SK-N-SH (cell line): ENCODE results near the gene OPHN1. TPM values are rescaled to one million over a fixed set of nuclear protein-coding genes. Genes with fewer than 3 reads are reported as not detected.
A peak's percentile ranks its signal among the peaks of the same experiment; 100 is the strongest.

Experiments used
- CTCF ChIA-PET: fragments of 300-600, 350-600 bp; formaldehyde crosslinking; extraction: SDS; loops from one replicate; lab custom pipeline; 2021; lab: Yijun Ruan, JAX
- POLR2A ChIA-PET: fragments of 350-600 bp; sonication (Branson Sonifier 250); formaldehyde crosslinking; extraction: SDS; loops from one replicate; lab custom pipeline; 2020; ENCODE audit warnings: antibody characterized with exemption, inconsistent platforms; lab: Yijun Ruan, JAX
- DNase-seq: peaks from one replicate; pipeline ENCODE4 v3.0.0; 2012
- H2AFZ ChIP-seq: fragments of 200-600 bp; sonication (generic); 2 replicates; pipeline ENCODE4 v1.8.1; 2016; ENCODE audit warnings: antibody characterized with exemption, mild to moderate bottlenecking, low read depth
- H3F3A ChIP-seq: fragments of 200-600 bp; sonication (generic); replicated peaks from 2 replicates; pipeline ENCODE3; 2016; ENCODE audit warnings: antibody characterized with exemption, mild to moderate bottlenecking; ENCODE audit not compliant: insufficient read depth
- H3K27ac ChIP-seq, 2 experiments: fragments of 200-500 bp in 1 of 2; fragments of 200-600 bp in 1 of 2; sonication (Bioruptor generic) in 1 of 2; sonication (generic), shearing (Covaris generic) in 1 of 2; 2 replicates each; pipeline versions ENCODE4 v1.5.1 to v1.6.1; 2014 to 2016; ENCODE audit warnings: low read depth in 2 of 2, inconsistent platforms in 1 of 2, low read length in 1 of 2, mild to moderate bottlenecking in 1 of 2, mixed read lengths in 1 of 2
- H3K27me3 ChIP-seq: fragments of 200-600 bp; sonication (generic), shearing (Covaris generic); 2 replicates; pipeline ENCODE4 v1.6.1; 2016; ENCODE audit warnings: mixed run types; ENCODE audit not compliant: insufficient read depth
- H3K36me3 ChIP-seq, 2 experiments: fragments of 200-500 bp in 1 of 2; fragments of 200-600 bp in 1 of 2; sonication (Bioruptor generic) in 1 of 2; sonication (generic) in 1 of 2; replicated peaks in 1 of 2; 2 replicates each; pipeline versions ENCODE3 to v1.5.1; 2014 to 2016; ENCODE audit warnings: low read length in 1 of 2, mild to moderate bottlenecking in 1 of 2; ENCODE audit not compliant: insufficient read depth in 2 of 2, control insufficient read depth in 1 of 2
- H3K4me1 ChIP-seq, 2 experiments: fragments of 200-500 bp in 1 of 2; fragments of 200-600 bp in 1 of 2; sonication (Bioruptor generic) in 1 of 2; sonication (generic), shearing (Covaris generic) in 1 of 2; 2 replicates each; pipeline versions ENCODE4 v1.5.1 to v1.6.1; 2014 to 2016; ENCODE audit warnings: low read depth in 1 of 2, low read length in 1 of 2, mixed run types in 1 of 2; ENCODE audit not compliant: insufficient read depth in 2 of 2, control insufficient read depth in 1 of 2
- H3K4me2 ChIP-seq: fragments of 200-600 bp; sonication (generic), shearing (Covaris generic); 2 replicates; pipeline ENCODE4 v1.6.1; 2017; ENCODE audit warnings: mixed run types
- H3K4me3 ChIP-seq, 2 experiments: fragments of 200-500 bp in 1 of 2; fragments of 200-600 bp in 1 of 2; sonication (Bioruptor generic) in 1 of 2; sonication (generic), shearing (Covaris generic) in 1 of 2; 2 replicates each; pipeline versions ENCODE4 v1.5.1 to v1.8.1; 2014 to 2016; ENCODE audit warnings: low read depth in 2 of 2, inconsistent platforms in 1 of 2, low read length in 1 of 2, mild to moderate bottlenecking in 1 of 2, mixed read lengths in 1 of 2, moderate library complexity in 1 of 2
- H3K79me2 ChIP-seq: fragments of 200-600 bp; sonication (generic); 2 replicates; pipeline ENCODE4 v1.8.1; 2017; ENCODE audit warnings: mild to moderate bottlenecking; ENCODE audit not compliant: insufficient read depth
- H3K9ac ChIP-seq: fragments of 200-600 bp; sonication (generic); 2 replicates; pipeline ENCODE4 v1.6.1; 2017; ENCODE audit warnings: mixed run types
- H3K9me2 ChIP-seq: fragments of 200-600 bp; sonication (generic); 2 replicates; pipeline ENCODE4 v1.6.1; 2017; ENCODE audit warnings: mixed run types
- H3K9me3 ChIP-seq: fragments of 200-600 bp; sonication (generic); 2 replicates; pipeline ENCODE4 v1.6.1; 2017; ENCODE audit warnings: mixed run types, mild to moderate bottlenecking, moderate library complexity
- H4K20me1 ChIP-seq: fragments of 200-600 bp; sonication (generic); 2 replicates; pipeline ENCODE4 v1.6.1; 2017; ENCODE audit warnings: mild to moderate bottlenecking, mixed run types; ENCODE audit not compliant: insufficient read depth
- EP300 ChIP-seq, 2 experiments: IDR thresholded peaks; 2 replicates each; pipeline versions ENCODE4 v1.4.0 to v1.6.1; 2012; ENCODE audit warnings: borderline replicate concordance in 1 of 2, low read depth in 1 of 2, low read length in 1 of 2
- FOXJ3 ChIP-seq: sonication (generic); formaldehyde crosslinking; IDR thresholded peaks from 2 replicates; pipeline ENCODE4 v1.5.1; 2020; ENCODE audit warnings: mild to moderate bottlenecking, missing genetic modification reagents
- FOXM1 ChIP-seq: IDR thresholded peaks from 2 replicates; pipeline ENCODE4 v1.4.0; 2012; ENCODE audit warnings: low read depth, mild to moderate bottlenecking
- GATA2 ChIP-seq: sonication (generic); formaldehyde crosslinking; IDR thresholded peaks from 2 replicates; pipeline ENCODE4 v1.5.0; 2020; ENCODE audit warnings: mild to moderate bottlenecking, missing genetic modification reagents
- NFIC ChIP-seq: IDR thresholded peaks from 2 replicates; pipeline ENCODE4 v1.4.0; 2012; ENCODE audit warnings: borderline replicate concordance
- POLR2AphosphoS5 ChIP-seq: IDR thresholded peaks from 2 replicates; pipeline ENCODE4 v1.6.1; 2012; ENCODE audit warnings: low read depth, low read length
- RCOR1 ChIP-seq: fragments of 150-350 bp; IDR thresholded peaks from 2 replicates; pipeline ENCODE4 v1.6.1; 2017; ENCODE audit warnings: antibody characterized with exemption, low read length
- SIN3A ChIP-seq: IDR thresholded peaks from 2 replicates; pipeline ENCODE4 v1.6.1; 2012; ENCODE audit warnings: low read depth, mild to moderate bottlenecking, low read length, moderate library complexity, borderline replicate concordance
- SMC3 ChIP-seq: IDR thresholded peaks from 2 replicates; pipeline ENCODE4 v1.6.1; 2012; ENCODE audit warnings: low read depth, low read length, improper control_type of control experiment
- TAF1 ChIP-seq: IDR thresholded peaks from 2 replicates; pipeline ENCODE4 v1.6.1; 2012; ENCODE audit warnings: low read depth, mild to moderate bottlenecking, low read length, moderate library complexity, borderline replicate concordance
- YY1 ChIP-seq: IDR thresholded peaks from 2 replicates; pipeline ENCODE4 v1.4.0; 2012; ENCODE audit warnings: low read depth, mild to moderate bottlenecking
- WGBS: methylation state at CpG from one replicate; pipeline ENCODE4 v1.1.6; 2017; ENCODE audit warnings: low lambda C conversion rate; 5-methylcytosine and 5-hydroxymethylcytosine counted together
- polyA plus RNA-seq, 3 experiments: library from polyadenylated mRNA; depleted of rRNA; stranded (reverse); fragments of >200 nt; gene quantifications; 2 replicates each; pipeline ENCODE4 v1.2.3, GENCODE V29; 2012
- TF ChIP-seq, protein P1 (sequence below): IDR thresholded peaks from 2 replicates; pipeline ENCODE4 v1.4.0; 2012; ENCODE audit warnings: low read depth, borderline replicate concordance
- TF ChIP-seq, protein P2 (sequence below): IDR thresholded peaks from 2 replicates; pipeline ENCODE4 v1.6.1; 2012; ENCODE audit warnings: mild to moderate bottlenecking, low read depth, low read length, moderate library complexity
- TF ChIP-seq, protein P3 (sequence below): fragments of 150-350 bp; IDR thresholded peaks from 2 replicates; pipeline ENCODE4 v1.6.1; 2017; ENCODE audit warnings: antibody characterized with exemption, low read length, low read depth, borderline replicate concordance
- TF ChIP-seq, protein P4 (sequence below): fragments of 150-350 bp; IDR thresholded peaks from 2 replicates; pipeline ENCODE4 v1.6.1; 2016; ENCODE audit warnings: mild to moderate bottlenecking, low read depth, low read length

OPHN1 gene
- polyA plus RNA-seq, 1 of the 3 experiments (the other 2 are of a cell fraction), result 1.7 TPM

DNA sequence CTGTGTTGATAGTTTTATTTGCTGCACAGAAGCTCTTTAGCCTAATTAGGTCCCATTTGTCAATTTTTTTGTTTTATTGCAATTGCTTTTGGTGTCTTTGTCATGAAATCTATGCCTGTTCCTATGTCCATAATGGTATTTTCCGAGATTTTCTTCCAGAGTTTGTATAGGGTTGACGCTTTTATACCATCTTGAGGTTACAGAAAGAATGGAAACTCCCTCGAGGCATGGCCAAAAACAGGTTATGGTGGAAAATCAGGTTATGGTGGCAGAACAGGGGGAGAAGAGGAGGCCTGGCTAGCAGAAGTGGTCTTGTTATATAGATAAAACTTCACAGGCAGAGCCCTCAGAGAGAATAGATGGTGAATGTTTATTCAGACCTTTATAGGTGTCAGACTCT lies 21.6 kb downstream of the OPHN1 start:
- Histone ChIP-seq H2AFZ (no peak overlapping the region), H4K20me1 (no peaks in the 10 kb centered on the region), H3F3A (no peaks in the 10 kb centered on the region), H3K9ac (no peak overlapping the region), H3K27me3 (peaks cover 3% of the 10 kb centered on the region; the same call in 1 of the 2 replicates), H3K9me2 (no peaks in the 10 kb centered on the region), H3K36me3 (no peaks in the 10 kb centered on the region), H3K79me2 (no peaks in the 10 kb centered on the region), H3K4me1 (no peaks in the 10 kb centered on the region), H3K9me3 (no peaks in the 10 kb centered on the region), H3K4me3 (no peak overlapping the region), H3K4me2 (no peak overlapping the region), H3K27ac (0 out of 4 replicates have a peak overlapping the region, but pooled peaks of 1 of the 2 experiments have one; percentile 11)
- ChIA-PET CTCF (interaction anchor here (1.3 kb wide), 1 partner anchor 16 kb away, joined by 3 read pairs; no protein-coding TSS in a partner anchor), POLR2A (no interaction called here)
- TF ChIP-seq, protein P1, sequence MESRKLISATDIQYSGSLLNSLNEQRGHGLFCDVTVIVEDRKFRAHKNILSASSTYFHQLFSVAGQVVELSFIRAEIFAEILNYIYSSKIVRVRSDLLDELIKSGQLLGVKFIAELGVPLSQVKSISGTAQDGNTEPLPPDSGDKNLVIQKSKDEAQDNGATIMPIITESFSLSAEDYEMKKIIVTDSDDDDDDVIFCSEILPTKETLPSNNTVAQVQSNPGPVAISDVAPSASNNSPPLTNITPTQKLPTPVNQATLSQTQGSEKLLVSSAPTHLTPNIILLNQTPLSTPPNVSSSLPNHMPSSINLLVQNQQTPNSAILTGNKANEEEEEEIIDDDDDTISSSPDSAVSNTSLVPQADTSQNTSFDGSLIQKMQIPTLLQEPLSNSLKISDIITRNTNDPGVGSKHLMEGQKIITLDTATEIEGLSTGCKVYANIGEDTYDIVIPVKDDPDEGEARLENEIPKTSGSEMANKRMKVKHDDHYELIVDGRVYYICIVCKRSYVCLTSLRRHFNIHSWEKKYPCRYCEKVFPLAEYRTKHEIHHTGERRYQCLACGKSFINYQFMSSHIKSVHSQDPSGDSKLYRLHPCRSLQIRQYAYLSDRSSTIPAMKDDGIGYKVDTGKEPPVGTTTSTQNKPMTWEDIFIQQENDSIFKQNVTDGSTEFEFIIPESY, result no peak
- TF ChIP-seq FOXM1 (no peak), SIN3A (no peak), GATA2 (CRISPR knock-in tag) (no peak), RCOR1 (no peak), POLR2AphosphoS5 (no peak), TAF1 (no peak), YY1 (no peak), EP300 (IDR thresholded peaks at IDR 0.05; ENCODE audit: borderline replicate concordance in 1 of 2, low read depth in 1 of 2, low read length in 1 of 2) (no peak), FOXJ3 (CRISPR knock-in tag) (no peak), NFIC (no peak), SMC3 (no peak)
- TF ChIP-seq, protein P2, sequence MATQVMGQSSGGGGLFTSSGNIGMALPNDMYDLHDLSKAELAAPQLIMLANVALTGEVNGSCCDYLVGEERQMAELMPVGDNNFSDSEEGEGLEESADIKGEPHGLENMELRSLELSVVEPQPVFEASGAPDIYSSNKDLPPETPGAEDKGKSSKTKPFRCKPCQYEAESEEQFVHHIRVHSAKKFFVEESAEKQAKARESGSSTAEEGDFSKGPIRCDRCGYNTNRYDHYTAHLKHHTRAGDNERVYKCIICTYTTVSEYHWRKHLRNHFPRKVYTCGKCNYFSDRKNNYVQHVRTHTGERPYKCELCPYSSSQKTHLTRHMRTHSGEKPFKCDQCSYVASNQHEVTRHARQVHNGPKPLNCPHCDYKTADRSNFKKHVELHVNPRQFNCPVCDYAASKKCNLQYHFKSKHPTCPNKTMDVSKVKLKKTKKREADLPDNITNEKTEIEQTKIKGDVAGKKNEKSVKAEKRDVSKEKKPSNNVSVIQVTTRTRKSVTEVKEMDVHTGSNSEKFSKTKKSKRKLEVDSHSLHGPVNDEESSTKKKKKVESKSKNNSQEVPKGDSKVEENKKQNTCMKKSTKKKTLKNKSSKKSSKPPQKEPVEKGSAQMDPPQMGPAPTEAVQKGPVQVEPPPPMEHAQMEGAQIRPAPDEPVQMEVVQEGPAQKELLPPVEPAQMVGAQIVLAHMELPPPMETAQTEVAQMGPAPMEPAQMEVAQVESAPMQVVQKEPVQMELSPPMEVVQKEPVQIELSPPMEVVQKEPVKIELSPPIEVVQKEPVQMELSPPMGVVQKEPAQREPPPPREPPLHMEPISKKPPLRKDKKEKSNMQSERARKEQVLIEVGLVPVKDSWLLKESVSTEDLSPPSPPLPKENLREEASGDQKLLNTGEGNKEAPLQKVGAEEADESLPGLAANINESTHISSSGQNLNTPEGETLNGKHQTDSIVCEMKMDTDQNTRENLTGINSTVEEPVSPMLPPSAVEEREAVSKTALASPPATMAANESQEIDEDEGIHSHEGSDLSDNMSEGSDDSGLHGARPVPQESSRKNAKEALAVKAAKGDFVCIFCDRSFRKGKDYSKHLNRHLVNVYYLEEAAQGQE, result no peak
- TF ChIP-seq, protein P3, sequence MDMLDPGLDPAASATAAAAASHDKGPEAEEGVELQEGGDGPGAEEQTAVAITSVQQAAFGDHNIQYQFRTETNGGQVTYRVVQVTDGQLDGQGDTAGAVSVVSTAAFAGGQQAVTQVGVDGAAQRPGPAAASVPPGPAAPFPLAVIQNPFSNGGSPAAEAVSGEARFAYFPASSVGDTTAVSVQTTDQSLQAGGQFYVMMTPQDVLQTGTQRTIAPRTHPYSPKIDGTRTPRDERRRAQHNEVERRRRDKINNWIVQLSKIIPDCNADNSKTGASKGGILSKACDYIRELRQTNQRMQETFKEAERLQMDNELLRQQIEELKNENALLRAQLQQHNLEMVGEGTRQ, result no peak
- TF ChIP-seq, protein P4, sequence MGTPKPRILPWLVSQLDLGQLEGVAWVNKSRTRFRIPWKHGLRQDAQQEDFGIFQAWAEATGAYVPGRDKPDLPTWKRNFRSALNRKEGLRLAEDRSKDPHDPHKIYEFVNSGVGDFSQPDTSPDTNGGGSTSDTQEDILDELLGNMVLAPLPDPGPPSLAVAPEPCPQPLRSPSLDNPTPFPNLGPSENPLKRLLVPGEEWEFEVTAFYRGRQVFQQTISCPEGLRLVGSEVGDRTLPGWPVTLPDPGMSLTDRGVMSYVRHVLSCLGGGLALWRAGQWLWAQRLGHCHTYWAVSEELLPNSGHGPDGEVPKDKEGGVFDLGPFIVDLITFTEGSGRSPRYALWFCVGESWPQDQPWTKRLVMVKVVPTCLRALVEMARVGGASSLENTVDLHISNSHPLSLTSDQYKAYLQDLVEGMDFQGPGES, result no peak
- WGBS, result 34% methylated on average over 3 of the region's 3 CpGs
- DNase-seq, result no peak
